H1 (cell line): ENCODE data around the gene PNLDC1. TPM values are rescaled to one million over a fixed set of nuclear protein-coding genes. Genes with fewer than 3 reads are reported as not detected.
A peak's percentile ranks its signal among the peaks of the same experiment; 100 is the strongest.

ENCODE experiments used
- CTCF ChIA-PET: fragments of 300-600 bp; sonication (Branson Sonifier 250); formaldehyde crosslinking; loops from one replicate; lab custom pipeline; 2021; ENCODE audit not compliant: partially characterized antibody; lab: Charles Lee
- POLR2A ChIA-PET: fragments of 300-600 bp; sonication (Branson Sonifier 250); formaldehyde crosslinking; loops from one replicate; lab custom pipeline; 2021; ENCODE audit warnings: inconsistent platforms; ENCODE audit not compliant: partially characterized antibody; lab: Charles Lee
- DNase-seq, 2 experiments: peaks; one replicate each; pipeline versions ENCODE4 v3.0.0 to v3.0.0-alpha.2; 2010 to 2022; ENCODE audit warnings: low spot score in 2 of 2, low read depth in 1 of 2, mixed read lengths in 1 of 2
- FAIRE-seq: peaks from 2 replicates; lab custom pipeline; 2011; peaks lifted over from hg19 to GRCh38; lab: Jason Lieb, UNC
- H2AFZ ChIP-seq: 2 replicates; pipeline ENCODE4 v1.8.1; 2012; ENCODE audit warnings: low read length, inconsistent platforms
- H2AK5ac ChIP-seq: 2 replicates; pipeline ENCODE4 v1.6.1; 2013; ENCODE audit warnings: low read depth, low read length
- H2BK120ac ChIP-seq: replicated peaks from 2 replicates; pipeline ENCODE3; 2013; ENCODE audit warnings: low read depth, low read length, inconsistent platforms
- H2BK12ac ChIP-seq: 2 replicates; pipeline ENCODE4 v1.6.1; 2013; ENCODE audit warnings: low read depth, low read length
- H2BK15ac ChIP-seq: 2 replicates; pipeline ENCODE4 v1.6.1; 2013; ENCODE audit warnings: low read length
- H2BK20ac ChIP-seq: 2 replicates; pipeline ENCODE4 v1.6.1; 2013; ENCODE audit warnings: low read length
- H2BK5ac ChIP-seq: 2 replicates; pipeline ENCODE4 v1.6.1; 2013; ENCODE audit warnings: low read depth, low read length
- H3K14ac ChIP-seq: 2 replicates; pipeline ENCODE4 v1.6.1; 2013; ENCODE audit warnings: inconsistent platforms; ENCODE audit not compliant: insufficient read length
- H3K18ac ChIP-seq: 2 replicates; pipeline ENCODE4 v1.6.1; 2013; ENCODE audit warnings: low read length; ENCODE audit errors: extremely low read depth
- H3K23ac ChIP-seq: 2 replicates; pipeline ENCODE4 v1.6.1; 2013; ENCODE audit warnings: inconsistent platforms; ENCODE audit not compliant: insufficient read length
- H3K23me2 ChIP-seq: 2 replicates; pipeline ENCODE4 v1.6.1; 2013; ENCODE audit warnings: low read depth, low read length
- H3K27ac ChIP-seq: 2 replicates; pipeline ENCODE4 v1.6.1; 2011; ENCODE audit warnings: low read depth, low read length, inconsistent platforms
- H3K27me3 ChIP-seq, 4 experiments: replicated peaks in 1 of 4; 1 replicate in 1 of 4; 2 replicates in 3 of 4; pipeline versions ENCODE4 v1.6.1 to v1.8.1; 2011 to 2013; ENCODE audit warnings: low read length in 3 of 4, mild to moderate bottlenecking in 3 of 4, inconsistent platforms in 2 of 4, mixed read lengths in 2 of 4, moderate library complexity in 1 of 4; ENCODE audit not compliant: control insufficient read depth in 3 of 4, insufficient read depth in 3 of 4; ENCODE audit errors: extremely low read depth in 1 of 4
- H3K36me3 ChIP-seq, 4 experiments: 2 replicates each; pipeline versions ENCODE4 v1.6.1 to v1.8.1; 2011 to 2013; ENCODE audit warnings: mild to moderate bottlenecking in 4 of 4, low read length in 3 of 4, moderate library complexity in 2 of 4, control low read depth in 1 of 4, inconsistent platforms in 1 of 4; ENCODE audit not compliant: insufficient read depth in 4 of 4, control insufficient read depth in 2 of 4
- H3K4ac ChIP-seq: replicated peaks from 2 replicates; pipeline ENCODE3; 2013; ENCODE audit warnings: low read length, low read depth, mixed read lengths, inconsistent platforms; ENCODE audit not compliant: insufficient read length
- H3K4me1 ChIP-seq, 4 experiments: replicated peaks in 1 of 4; 1 replicate in 1 of 4; 2 replicates in 3 of 4; pipeline versions ENCODE4 v1.6.1 to v1.8.1; 2011 to 2013; ENCODE audit warnings: low read length in 3 of 4, inconsistent platforms in 2 of 4, mixed read lengths in 1 of 4; ENCODE audit not compliant: insufficient read depth in 4 of 4, control insufficient read depth in 3 of 4
- H3K4me2 ChIP-seq, 2 experiments: 2 replicates each; pipeline versions ENCODE4 v1.6.1 to v1.8.1; 2011 to 2013; ENCODE audit warnings: low read depth in 2 of 2, low read length in 2 of 2, control low read depth in 1 of 2, inconsistent platforms in 1 of 2, mild to moderate bottlenecking in 1 of 2; ENCODE audit not compliant: insufficient read depth in 1 of 2
- H3K4me3 ChIP-seq, 4 experiments: fragments of 200-600, 300-600 bp in 1 of 4; sonication (generic), shearing (Covaris generic), sonication (Bioruptor Twin) in 1 of 4; 2 replicates each; pipeline versions ENCODE4 v1.5.1 to v1.8.1; 2011 to 2016; ENCODE audit warnings: low read length in 4 of 4, low read depth in 3 of 4, control low read depth in 2 of 4, inconsistent platforms in 2 of 4, mild to moderate bottlenecking in 2 of 4, mixed read lengths in 1 of 4, moderate library complexity in 1 of 4; ENCODE audit not compliant: insufficient read depth in 2 of 4; ENCODE audit errors: extremely low read depth in 1 of 4
- H3K56ac ChIP-seq: replicated peaks from 2 replicates; pipeline ENCODE3; 2013; ENCODE audit warnings: low read depth, mild to moderate bottlenecking, mixed read lengths, low read length, inconsistent platforms; ENCODE audit not compliant: insufficient read length
- H3K79me1 ChIP-seq: 2 replicates; pipeline ENCODE4 v1.6.1; 2013; ENCODE audit warnings: low read depth, low read length, control low read depth
- H3K79me2 ChIP-seq, 2 experiments: 2 replicates each; pipeline versions ENCODE4 v1.6.1 to v1.8.1; 2012 to 2013; ENCODE audit warnings: low read length in 2 of 2, mild to moderate bottlenecking in 2 of 2, inconsistent platforms in 1 of 2; ENCODE audit not compliant: insufficient read depth in 2 of 2, control insufficient read depth in 1 of 2
- H3K9ac ChIP-seq, 4 experiments: replicated peaks in 1 of 4; 1 replicate in 1 of 4; 2 replicates in 3 of 4; pipeline versions ENCODE4 v1.6.1 to v1.8.1; 2011 to 2013; ENCODE audit warnings: low read depth in 3 of 4, low read length in 3 of 4, control low read depth in 2 of 4, mild to moderate bottlenecking in 2 of 4, moderate library complexity in 2 of 4, inconsistent platforms in 1 of 4; ENCODE audit errors: extremely low read depth in 1 of 4
- H3K9me3 ChIP-seq, 2 experiments: 2 replicates each; pipeline versions ENCODE4 v1.6.1 to v1.8.1; 2012 to 2013; ENCODE audit warnings: mild to moderate bottlenecking in 2 of 2, moderate library complexity in 2 of 2, control low read depth in 1 of 2, inconsistent platforms in 1 of 2, low read depth in 1 of 2, low read length in 1 of 2, mixed read lengths in 1 of 2; ENCODE audit not compliant: insufficient read depth in 2 of 2
- H4K20me1 ChIP-seq, 2 experiments: replicated peaks in 1 of 2; 2 replicates each; pipeline versions ENCODE3 to v1.8.1; 2011 to 2013; ENCODE audit warnings: inconsistent platforms in 2 of 2, low read length in 2 of 2, mild to moderate bottlenecking in 1 of 2; ENCODE audit not compliant: insufficient read depth in 2 of 2, control insufficient read depth in 1 of 2
- H4K5ac ChIP-seq: 2 replicates; pipeline ENCODE4 v1.6.1; 2013; ENCODE audit warnings: low read length, low read depth, mixed read lengths, inconsistent platforms; ENCODE audit not compliant: insufficient read length
- H4K8ac ChIP-seq: 2 replicates; pipeline ENCODE4 v1.8.0; 2013; ENCODE audit warnings: mild to moderate bottlenecking, moderate library complexity, low read length, inconsistent platforms; ENCODE audit not compliant: insufficient read depth; ENCODE audit errors: extremely low read depth
- H4K91ac ChIP-seq: replicated peaks from 2 replicates; pipeline ENCODE3; 2013; ENCODE audit warnings: low read length, mixed read lengths, inconsistent platforms; ENCODE audit not compliant: insufficient read length
- JUND ChIP-seq: IDR thresholded peaks from 2 replicates; pipeline ENCODE4 v1.6.1; 2011; ENCODE audit warnings: mild to moderate bottlenecking, improper control_type of control experiment, low read length
- PHF8 ChIP-seq: fragments of 200-600 bp; sonication (generic); conservative IDR thresholded peaks from 2 replicates; pipeline ENCODE4 v1.7.1; 2012; ENCODE audit warnings: low read depth, mild to moderate bottlenecking, inconsistent platforms, low read length, moderate library complexity
- SP4 ChIP-seq: IDR thresholded peaks from 2 replicates; pipeline ENCODE4 v1.6.1; 2012; ENCODE audit warnings: low read length, inconsistent platforms
- WGBS, 2 experiments: shearing (Covaris generic) in 1 of 2; methylation state at CpG; one replicate each; pipeline versions ENCODE4 v1.1.6 to v1.1.7; 2013 to 2015; ENCODE audit warnings: low lambda C conversion rate in 2 of 2, mixed read lengths in 2 of 2, inconsistent platforms in 1 of 2, low coverage in 1 of 2, missing lambda C conversion rate in 1 of 2; ENCODE audit not compliant: insufficient replicate concordance in 2 of 2, insufficient coverage in 1 of 2, insufficient read length in 1 of 2; ENCODE audit errors: extremely low coverage in 1 of 2, missing lambda C conversion rate in 1 of 2; 5-methylcytosine and 5-hydroxymethylcytosine counted together
- polyA plus RNA-seq, 7 experiments: library from polyadenylated mRNA; depleted of rRNA in 3 of 7; stranded (reverse) in 5 of 7; unstranded in 2 of 7; fragments of >200 nt in 5 of 7; fragments of 200-250 nt in 2 of 7; gene quantifications; 1 replicate in 5 of 7; 2 replicates in 1 of 7; 4 replicates in 1 of 7; pipeline versions ENCODE4 v1.2.1 to v1.2.3, GENCODE V29; 2011 to 2013; ENCODE audit warnings: missing spikeins in 2 of 7, mixed read lengths in 2 of 7
- total RNA-seq: library from RNA; stranded (reverse); fragmentation: NEBNext Ultra II Directional; extraction: Animal tissue kit (Norgen Biotek cat#: 25700); gene quantifications from 2 replicates; pipeline ENCODE4 v1.2.1, GENCODE V29; 2021

The PNLDC1 gene
- total and polyA plus RNA-seq, 2 of the 8 experiments (the other 6 are each of a cell fraction or from before 2014, with no cell fraction given): 0.15 to 0.34 TPM

DNA sequence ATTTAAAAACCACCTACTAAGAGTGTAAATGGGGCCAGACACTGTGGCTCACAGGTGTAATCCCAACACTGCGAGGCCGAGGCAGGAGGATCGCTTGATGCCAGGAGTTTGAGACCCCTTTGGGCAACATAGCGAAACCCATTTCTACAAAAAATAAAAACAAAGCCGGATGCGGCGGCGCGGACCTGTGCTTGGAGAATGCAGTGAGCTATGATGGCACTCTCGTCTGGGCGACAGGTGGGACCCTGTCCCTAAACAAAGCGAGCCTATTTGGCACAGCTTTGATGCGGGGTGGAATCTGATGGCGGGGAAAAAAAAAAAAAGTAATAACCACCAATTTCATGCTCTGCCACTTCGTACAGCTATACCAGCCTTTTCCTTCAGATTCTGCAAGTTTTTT lies 11.8 kb upstream of the PNLDC1 start:
- no peak overlapping the region for H3K4ac ChIP-seq
- peak overlapping the region in 3 of 4 experiments; percentile 91 to 97 (median 96); a peak in 5 of 7 replicates for H3K9ac ChIP-seq
- POLR2A ChIA-PET: interaction anchor here (0.7 to 5.3 kb wide), 10 partner anchors 9 to 69 kb away, joined by 4 to 80 read pairs (median 5); partner anchors contain the start of genes ACAT2, PNLDC1 and WTAP
- no peak overlapping the region for H3K18ac ChIP-seq
- no peak overlapping the region for H4K5ac ChIP-seq
- H3K4me1 ChIP-seq: peaks cover 0 to 12% (median 7%) of the 10 kb centered on the region in 4 experiments; a peak in 4 of 7 replicates
- H3K27ac ChIP-seq: no peak overlapping the region
- CTCF ChIA-PET: interaction anchor here (0.7 to 1.2 kb wide), 3 partner anchors 18 to 97 kb away, joined by 3 to 5 read pairs (median 4); no protein-coding TSS in a partner anchor
- peak overlapping the region; percentile 78 to 94 (median 90) for H3K4me3 ChIP-seq
- H3K56ac ChIP-seq: no peak overlapping the region
- no peak overlapping the region for H2AK5ac ChIP-seq
- H2BK120ac ChIP-seq: no peak overlapping the region
- no peak overlapping the region for H2BK5ac ChIP-seq
- no peak overlapping the region for H3K23ac ChIP-seq
- H4K91ac ChIP-seq: no peak overlapping the region
- H2BK12ac ChIP-seq: no peak overlapping the region
- peak overlapping the region; percentile 71 to 99 for H3K4me2 ChIP-seq
- H4K8ac ChIP-seq: no peak overlapping the region
- H2BK15ac ChIP-seq: no peak overlapping the region
- H3K27me3 ChIP-seq: no peaks in the 10 kb centered on the region
- DNase-seq (no peak), FAIRE-seq (no peak)
- H3K36me3 ChIP-seq: peaks cover 9 to 67% (median 36%) of the 10 kb centered on the region in 4 experiments
- no peak overlapping the region for H2BK20ac ChIP-seq
- WGBS, 2 experiments: 55% methylated on average over 13 of the region's 15 CpGs; no CpG with 5 or more reads in 1 of the 2 experiments
- no peak overlapping the region for H3K14ac ChIP-seq
- peaks cover 4 to 12% of the 10 kb centered on the region in 2 experiments for H4K20me1 ChIP-seq
- peaks cover 20 to 86% of the 10 kb centered on the region in 2 experiments for H3K79me2 ChIP-seq
- peaks cover 7% of the 10 kb centered on the region for H3K23me2 ChIP-seq
- H3K79me1 ChIP-seq: no peaks in the 10 kb centered on the region; the same call in 1 of the 2 replicates
- H3K9me3 ChIP-seq: no peaks in the 10 kb centered on the region
- TF ChIP-seq JUND: no peak
- TF ChIP-seq PHF8: 0 out of 2 replicates have a peak, but pooled peaks have one; percentile 9
- no peak for TF ChIP-seq SP4
- H2AFZ ChIP-seq: no peak overlapping the region
